MM.1S (cell line): ENCODE results near the gene CPO.

Source experiments
- DNase-seq: peaks from one replicate; pipeline ENCODE4 v3.0.0-alpha.2; 2015
- H2AFZ ChIP-seq: fragments of 300-600 bp; sonication (generic); 2 replicates; pipeline ENCODE4 v1.6.0; 2016; ENCODE audit warnings: antibody characterized with exemption, low read length
- H3F3A ChIP-seq: fragments of 300-600 bp; sonication (generic); 2 replicates; pipeline ENCODE4 v1.6.1; 2016; ENCODE audit warnings: mild to moderate bottlenecking, antibody characterized with exemption, low read length, moderate library complexity, mixed read lengths; ENCODE audit not compliant: insufficient read depth
- H3K27ac ChIP-seq: fragments of 300-600 bp; sonication (generic); 2 replicates; pipeline ENCODE4 v1.5.1; 2016; ENCODE audit warnings: mild to moderate bottlenecking, low read length
- H3K27me3 ChIP-seq: fragments of 300-600 bp; sonication (generic); replicated peaks from 2 replicates; pipeline ENCODE4 v1.6.0; 2016; ENCODE audit warnings: low read length; ENCODE audit not compliant: insufficient read depth
- H3K36me3 ChIP-seq: fragments of 300-600 bp; sonication (generic); replicated peaks from 2 replicates; pipeline ENCODE4 v1.6.1; 2016; ENCODE audit warnings: mild to moderate bottlenecking, low read length, mixed read lengths; ENCODE audit not compliant: insufficient read depth
- H3K4me1 ChIP-seq: fragments of 300-600 bp; sonication (generic); 2 replicates; pipeline ENCODE4 v1.6.1; 2016; ENCODE audit warnings: low read length, mixed read lengths
- H3K4me2 ChIP-seq: fragments of 300-600 bp; sonication (generic); 2 replicates; pipeline ENCODE4 v1.6.0; 2016; ENCODE audit warnings: low read depth, low read length
- H3K4me3 ChIP-seq: fragments of 300-600 bp; sonication (generic); 2 replicates; pipeline ENCODE4 v1.5.1; 2016; ENCODE audit warnings: low read length, mixed read lengths
- H3K79me2 ChIP-seq: fragments of 300-600 bp; sonication (generic); 2 replicates; pipeline ENCODE4 v1.6.1; 2016; ENCODE audit warnings: mixed run types, low read length, mixed read lengths
- H3K9ac ChIP-seq: fragments of 300-600 bp; sonication (generic); 2 replicates; pipeline ENCODE4 v1.6.1; 2016; ENCODE audit warnings: low read length, mixed read lengths
- H3K9me2 ChIP-seq: fragments of 300-600 bp; sonication (generic); replicated peaks from 2 replicates; pipeline ENCODE4 v1.6.1; 2016; ENCODE audit warnings: mild to moderate bottlenecking, low read length, mixed read lengths; ENCODE audit not compliant: insufficient read depth
- H3K9me3 ChIP-seq: fragments of 300-600 bp; sonication (generic); replicated peaks from 2 replicates; pipeline ENCODE4 v1.6.1; 2016; ENCODE audit warnings: mild to moderate bottlenecking, low read length, mixed read lengths; ENCODE audit not compliant: insufficient read depth
- H4K20me1 ChIP-seq: fragments of 300-600 bp; sonication (generic); 2 replicates; pipeline ENCODE4 v1.6.1; 2016; ENCODE audit warnings: mild to moderate bottlenecking, low read length, moderate library complexity, mixed read lengths; ENCODE audit not compliant: insufficient read depth
- EZH2 ChIP-seq: fragments of 300-600 bp; sonication (generic); optimal IDR thresholded peaks from 2 replicates; pipeline ENCODE3; 2017; ENCODE audit warnings: low read depth, mild to moderate bottlenecking, antibody characterized with exemption, low read length, mixed read lengths
- EZH2phosphoT487 ChIP-seq: fragments of 300-600 bp; sonication (generic); IDR thresholded peaks from 2 replicates; pipeline ENCODE4 v1.6.1; 2018; ENCODE audit warnings: antibody characterized with exemption, low read length
- TF ChIP-seq, protein P1 (sequence below): fragments of 300-600 bp; sonication (generic); IDR thresholded peaks from 2 replicates; pipeline ENCODE4 v1.5.1; 2016; ENCODE audit warnings: antibody characterized with exemption, low read length, mixed read lengths

Gene CPO

DNA sequence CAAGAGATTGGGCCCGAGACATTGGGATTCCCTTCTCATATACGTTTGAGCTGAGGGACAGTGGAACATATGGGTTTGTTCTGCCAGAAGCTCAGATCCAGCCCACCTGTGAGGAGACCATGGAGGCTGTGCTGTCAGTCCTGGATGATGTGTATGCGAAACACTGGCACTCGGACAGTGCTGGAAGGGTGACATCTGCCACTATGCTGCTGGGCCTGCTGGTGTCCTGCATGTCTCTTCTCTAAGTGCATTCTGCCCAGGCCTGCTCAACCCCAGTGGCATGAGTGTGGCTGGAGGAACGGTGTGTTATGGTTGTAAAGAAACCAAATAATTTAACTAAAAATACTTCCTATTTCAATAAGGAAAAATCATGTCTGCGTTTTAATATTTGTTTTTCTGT lies 29.9 kb downstream of the CPO start:
- TF ChIP-seq, protein P1, sequence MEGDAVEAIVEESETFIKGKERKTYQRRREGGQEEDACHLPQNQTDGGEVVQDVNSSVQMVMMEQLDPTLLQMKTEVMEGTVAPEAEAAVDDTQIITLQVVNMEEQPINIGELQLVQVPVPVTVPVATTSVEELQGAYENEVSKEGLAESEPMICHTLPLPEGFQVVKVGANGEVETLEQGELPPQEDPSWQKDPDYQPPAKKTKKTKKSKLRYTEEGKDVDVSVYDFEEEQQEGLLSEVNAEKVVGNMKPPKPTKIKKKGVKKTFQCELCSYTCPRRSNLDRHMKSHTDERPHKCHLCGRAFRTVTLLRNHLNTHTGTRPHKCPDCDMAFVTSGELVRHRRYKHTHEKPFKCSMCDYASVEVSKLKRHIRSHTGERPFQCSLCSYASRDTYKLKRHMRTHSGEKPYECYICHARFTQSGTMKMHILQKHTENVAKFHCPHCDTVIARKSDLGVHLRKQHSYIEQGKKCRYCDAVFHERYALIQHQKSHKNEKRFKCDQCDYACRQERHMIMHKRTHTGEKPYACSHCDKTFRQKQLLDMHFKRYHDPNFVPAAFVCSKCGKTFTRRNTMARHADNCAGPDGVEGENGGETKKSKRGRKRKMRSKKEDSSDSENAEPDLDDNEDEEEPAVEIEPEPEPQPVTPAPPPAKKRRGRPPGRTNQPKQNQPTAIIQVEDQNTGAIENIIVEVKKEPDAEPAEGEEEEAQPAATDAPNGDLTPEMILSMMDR, result no peak
- TF ChIP-seq EZH2, result no peak
- no peak for TF ChIP-seq EZH2phosphoT487
- no peaks in the 10 kb centered on the region for H3K27me3 ChIP-seq

DNA sequence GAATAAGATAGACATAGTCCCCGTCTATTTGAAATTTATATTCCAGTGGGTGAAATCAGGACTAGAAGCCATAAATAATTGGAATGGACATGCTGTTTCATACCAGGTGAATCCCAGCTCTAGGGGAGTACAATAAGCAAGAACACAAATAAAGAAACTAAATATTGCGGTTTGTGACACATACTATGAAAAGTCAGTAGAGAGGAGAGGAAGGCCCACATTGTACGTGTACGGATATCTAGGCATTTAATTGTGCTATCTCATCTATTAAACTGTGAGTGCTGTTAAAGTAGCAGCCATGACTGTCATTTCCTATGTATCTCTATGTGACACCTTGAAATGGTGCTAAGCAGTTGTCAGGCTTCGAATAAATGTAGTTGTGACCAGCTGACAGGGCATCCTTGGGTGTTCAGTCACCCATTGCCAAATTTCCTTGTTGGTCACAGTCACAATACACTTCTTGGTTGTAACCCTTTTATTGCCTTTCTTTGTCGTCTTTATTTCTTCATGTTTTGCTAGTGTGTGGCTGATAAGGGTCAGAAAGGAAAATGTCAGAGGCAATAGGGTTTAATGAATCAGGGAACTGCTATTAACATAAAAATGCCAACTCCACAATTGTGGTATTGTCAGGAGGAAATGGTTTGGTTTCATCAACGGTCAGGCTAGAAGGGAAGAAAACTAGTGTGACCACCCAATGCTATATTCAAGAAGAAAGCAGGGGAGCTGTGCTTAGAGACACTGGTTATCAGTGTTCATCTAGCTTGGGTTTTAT lies 31.5 kb downstream of the CPO start:
- Histone ChIP-seq H3K4me2 (no peak overlapping the region), H2AFZ (no peak overlapping the region), H3K9me2 (no peaks in the 10 kb centered on the region), H3K27ac (no peak overlapping the region), H3K4me1 (peaks cover 3% of the 10 kb centered on the region; the same call in 1 of the 2 replicates), H3K79me2 (no peaks in the 10 kb centered on the region), H3K9ac (no peak overlapping the region), H3K4me3 (no peak overlapping the region), H3K9me3 (no peaks in the 10 kb centered on the region), H4K20me1 (no peaks in the 10 kb centered on the region), H3K36me3 (no peaks in the 10 kb centered on the region), H3K27me3 (no peaks in the 10 kb centered on the region), H3F3A (no peaks in the 10 kb centered on the region)
- TF ChIP-seq, protein P1, result no peak
- no peak for TF ChIP-seq EZH2
- TF ChIP-seq EZH2phosphoT487, result no peak
- DNase-seq, result no peak

More for the DNA sequence above, 29.9 kb downstream of the CPO start:
- Histone ChIP-seq H4K20me1 (no peaks in the 10 kb centered on the region), H3K4me3 (no peak overlapping the region), H3F3A (no peaks in the 10 kb centered on the region), H3K79me2 (no peaks in the 10 kb centered on the region), H3K9me2 (no peaks in the 10 kb centered on the region), H3K9me3 (no peaks in the 10 kb centered on the region), H3K27ac (no peak overlapping the region), H3K4me2 (no peak overlapping the region), H2AFZ (no peak overlapping the region), H3K36me3 (no peaks in the 10 kb centered on the region), H3K9ac (no peak overlapping the region), H3K4me1 (peaks cover 3% of the 10 kb centered on the region; the same call in 1 of the 2 replicates)
- no peak for DNase-seq

DNA sequence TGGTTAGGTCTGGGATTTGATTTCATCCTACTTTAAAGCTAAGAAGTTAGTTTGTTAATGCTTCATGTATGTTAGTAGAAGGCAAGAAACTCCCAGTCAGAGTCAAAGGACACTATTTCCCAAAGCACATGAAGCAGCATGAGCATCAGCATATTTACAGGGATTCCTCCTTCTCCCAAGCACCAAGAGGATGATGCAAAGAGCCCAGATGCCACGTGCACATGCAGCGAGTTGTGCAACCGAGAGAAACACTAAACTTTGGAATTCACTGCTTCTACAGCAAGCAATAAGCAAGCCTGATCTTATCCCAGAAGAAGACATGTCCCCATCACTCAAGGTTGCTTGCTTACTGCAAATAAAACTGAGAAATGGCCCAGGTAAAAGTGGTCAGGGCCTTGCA lies 32.5 kb downstream of the CPO start:
- no peak for TF ChIP-seq EZH2phosphoT487
- TF ChIP-seq EZH2, result no peak
- TF ChIP-seq, protein P1, result no peak
- Histone ChIP-seq H3F3A (no peaks in the 10 kb centered on the region), H3K36me3 (no peaks in the 10 kb centered on the region), H3K27ac (no peak overlapping the region), H2AFZ (no peak overlapping the region), H3K79me2 (no peaks in the 10 kb centered on the region), H3K4me1 (peaks cover 3% of the 10 kb centered on the region; the same call in 1 of the 2 replicates), H3K27me3 (no peaks in the 10 kb centered on the region), H4K20me1 (no peaks in the 10 kb centered on the region), H3K9me2 (no peaks in the 10 kb centered on the region), H3K4me3 (no peak overlapping the region), H3K9ac (no peak overlapping the region), H3K9me3 (no peaks in the 10 kb centered on the region), H3K4me2 (no peak overlapping the region)
- DNase-seq, result no peak
